Skeletal muscle tissue (tissue), 4 donors: ENCODE measurements around the gene NAA35. TPM values are rescaled to one million over a fixed set of nuclear protein-coding genes. Genes with fewer than 3 reads are reported as not detected.
"Not testable (repeated sequence)": the region's sequence is repeated elsewhere in the genome, so short reads cannot be mapped to it uniquely, and the experiment has no call there.

Source experiments
- H3K27ac ChIP-seq: one replicate; pipeline ENCODE4 v1.7.0; 2013; ENCODE audit warnings: mild to moderate bottlenecking, low read depth, low read length, inconsistent platforms
- H3K27me3 ChIP-seq, 3 donors: one replicate each; pipeline ENCODE4 v1.7.0; 2013; ENCODE audit warnings: low read length in 3 of 3; ENCODE audit not compliant: control insufficient read depth in 3 of 3, insufficient read depth in 3 of 3
- H3K36me3 ChIP-seq, 3 donors: one replicate each; pipeline ENCODE4 v1.7.0; 2013; ENCODE audit warnings: low read length in 3 of 3; ENCODE audit not compliant: control insufficient read depth in 3 of 3, insufficient read depth in 3 of 3
- H3K4me1 ChIP-seq, 3 donors: one replicate each; pipeline ENCODE4 v1.7.0; 2013; ENCODE audit warnings: low read length in 3 of 3, mild to moderate bottlenecking in 3 of 3; ENCODE audit not compliant: control insufficient read depth in 3 of 3, insufficient read depth in 3 of 3
- H3K4me3 ChIP-seq, 3 donors: one replicate each; pipeline ENCODE4 v1.7.0; 2013; ENCODE audit warnings: low read length in 3 of 3
- H3K9ac ChIP-seq, 3 donors: one replicate each; pipeline ENCODE4 v1.7.0; 2013; ENCODE audit warnings: low read length in 3 of 3, mild to moderate bottlenecking in 3 of 3, moderate library complexity in 2 of 3, low read depth in 1 of 3
- H3K9me3 ChIP-seq, 3 donors: one replicate each; pipeline ENCODE4 v1.7.0; 2013; ENCODE audit warnings: low read length in 3 of 3; ENCODE audit not compliant: control insufficient read depth in 3 of 3
- total RNA-seq: library from RNA; depleted of rRNA; stranded (reverse); fragments of >200 nt; gene quantifications from one replicate; pipeline ENCODE4 v1.2.3, GENCODE V29; 2014
- donor health status: Osteomylitis.

NAA35 gene
- total RNA-seq, 1 donor from 2014 or later, result 20.9 TPM

GRCh38 chr9:86048018-86048742 lies 107.2 kb downstream of the NAA35 start:
- H3K27me3 ChIP-seq, H3K36me3 ChIP-seq, H3K9me3 ChIP-seq, H3K4me1 ChIP-seq, H3K4me3 ChIP-seq, H3K9ac ChIP-seq, H3K27ac ChIP-seq: not testable (repeated sequence)

- Histone ChIP-seq H3K9ac (no peak overlapping the region), H3K27me3 (no peaks in the 10 kb centered on the region)
Measured at GRCh38 chr9:86052556-86053468, 111.9 kb downstream of the NAA35 start.

GRCh38 chr9:86054695-86055094 lies 113.7 kb downstream of the NAA35 start:
- H3K27me3 ChIP-seq, result no peaks in the 10 kb centered on the region
- no peaks in the 10 kb centered on the region for H3K4me1 ChIP-seq
- no peak overlapping the region for H3K9ac ChIP-seq
- H3K27ac ChIP-seq, result no peak overlapping the region
- H3K9me3 ChIP-seq, result no peaks in the 10 kb centered on the region
- H3K36me3 ChIP-seq, result no peaks in the 10 kb centered on the region
- H3K4me3 ChIP-seq, result no peak overlapping the region

More at GRCh38 chr9:86052556-86053468, 111.9 kb downstream of the NAA35 start:
- Histone ChIP-seq H3K9me3 (no peaks in the 10 kb centered on the region), H3K4me3 (no peak overlapping the region), H3K27ac (no peak overlapping the region), H3K4me1 (no peaks in the 10 kb centered on the region), H3K36me3 (no peaks in the 10 kb centered on the region)

GRCh38 chr9:86057491-86057890 lies 116.5 kb downstream of the NAA35 start:
- Histone ChIP-seq H3K4me1 (no peaks in the 10 kb centered on the region), H3K4me3 (no peak overlapping the region), H3K27ac (no peak overlapping the region), H3K9ac (no peak overlapping the region), H3K9me3 (no peaks in the 10 kb centered on the region), H3K36me3 (no peaks in the 10 kb centered on the region), H3K27me3 (no peaks in the 10 kb centered on the region)

- Histone ChIP-seq H3K36me3 (no peaks in the 10 kb centered on the region), H3K4me1 (no peaks in the 10 kb centered on the region)
Measured at GRCh38 chr9:86061972-86062739, 121.2 kb downstream of the NAA35 start.

GRCh38 chr9:86062845-86063693 lies 122.1 kb downstream of the NAA35 start:
- no peak overlapping the region for H3K9ac ChIP-seq
- H3K27me3 ChIP-seq, result no peaks in the 10 kb centered on the region
- H3K36me3 ChIP-seq, result no peaks in the 10 kb centered on the region
- H3K27ac ChIP-seq, result no peak overlapping the region
- no peak overlapping the region for H3K4me3 ChIP-seq
- H3K4me1 ChIP-seq, result no peaks in the 10 kb centered on the region
- H3K9me3 ChIP-seq, result no peaks in the 10 kb centered on the region

More at GRCh38 chr9:86061972-86062739, 121.2 kb downstream of the NAA35 start:
- H3K27me3 ChIP-seq, result no peaks in the 10 kb centered on the region
- H3K9ac ChIP-seq, result no peak overlapping the region
- no peaks in the 10 kb centered on the region for H3K9me3 ChIP-seq
- no peak overlapping the region for H3K4me3 ChIP-seq
- no peak overlapping the region for H3K27ac ChIP-seq

- Histone ChIP-seq H3K36me3 (no peaks in the 10 kb centered on the region), H3K27ac (no peak overlapping the region), H3K4me1 (no peaks in the 10 kb centered on the region), H3K4me3 (no peak overlapping the region), H3K9me3 (no peaks in the 10 kb centered on the region), H3K27me3 (no peaks in the 10 kb centered on the region), H3K9ac (no peak overlapping the region)
Measured at GRCh38 chr9:86064220-86064619, 123.3 kb downstream of the NAA35 start.

- Histone ChIP-seq H3K27ac (no peak overlapping the region), H3K27me3 (no peaks in the 10 kb centered on the region), H3K4me1 (no peaks in the 10 kb centered on the region), H3K36me3 (no peaks in the 10 kb centered on the region), H3K9ac (no peak overlapping the region), H3K4me3 (no peak overlapping the region), H3K9me3 (no peaks in the 10 kb centered on the region)
Measured at GRCh38 chr9:86069206-86069869, 128.4 kb downstream of the NAA35 start.
